GM23338 (cell line): Measurements from ENCODE around the gene FAM111A. TPM values are rescaled to one million over a fixed set of nuclear protein-coding genes. Genes with fewer than 3 reads are reported as not detected.

Source experiments
- ATAC-seq: fragments of 200-7000 bp; cut with Tn5 transposase; 3 replicates; pipeline ENCODE4 v1.9.1; 2020
- DNase-seq: peaks from one replicate; pipeline ENCODE4 v3.0.0-alpha.2; 2015; ENCODE audit warnings: low spot score
- H2AFZ ChIP-seq: fragments of 200-600 bp; sonication (generic); 2 replicates; pipeline ENCODE4 v1.8.0; 2016; ENCODE audit warnings: antibody characterized with exemption, mild to moderate bottlenecking, moderate library complexity
- H3F3A ChIP-seq: fragments of 200-600 bp; sonication (generic); replicated peaks from 2 replicates; pipeline ENCODE4 v1.8.0; 2017; ENCODE audit warnings: antibody characterized with exemption, mixed run types, low read depth
- H3K27ac ChIP-seq: fragments of 200-600 bp; sonication (generic); 2 replicates; pipeline ENCODE4 v1.6.1; 2016; ENCODE audit warnings: low read depth
- H3K27me3 ChIP-seq: fragments of 200-600 bp; sonication (generic); 2 replicates; pipeline ENCODE4 v1.8.0; 2016; ENCODE audit warnings: mild to moderate bottlenecking, mixed run types, moderate library complexity; ENCODE audit not compliant: insufficient read depth
- H3K36me3 ChIP-seq: fragments of 200-600 bp; sonication (generic); 2 replicates; pipeline ENCODE4 v1.8.0; 2016; ENCODE audit warnings: mild to moderate bottlenecking; ENCODE audit not compliant: insufficient read depth
- H3K4me1 ChIP-seq: fragments of 200-600 bp; sonication (generic); 2 replicates; pipeline ENCODE4 v1.8.0; 2016; ENCODE audit warnings: mild to moderate bottlenecking, moderate library complexity; ENCODE audit not compliant: insufficient read depth
- H3K4me2 ChIP-seq: fragments of 200-600 bp; sonication (generic); 2 replicates; pipeline ENCODE4 v1.7.1; 2017; ENCODE audit warnings: mixed run types
- H3K4me3 ChIP-seq: fragments of 200-600 bp; sonication (generic); 2 replicates; pipeline ENCODE4 v1.6.1; 2016; ENCODE audit warnings: mixed run types
- H3K79me2 ChIP-seq: fragments of 200-600 bp; sonication (generic); replicated peaks from 2 replicates; pipeline ENCODE4 v1.8.0; 2017; ENCODE audit warnings: mild to moderate bottlenecking; ENCODE audit not compliant: insufficient read depth
- H3K9me2 ChIP-seq: fragments of 200-600 bp; sonication (generic); 2 replicates; pipeline ENCODE4 v1.8.0; 2017; ENCODE audit not compliant: insufficient read depth
- H4K20me1 ChIP-seq: fragments of 200-600 bp; sonication (generic); replicated peaks from 2 replicates; pipeline ENCODE4 v1.8.0; 2017; ENCODE audit warnings: mild to moderate bottlenecking; ENCODE audit not compliant: insufficient read depth
- H3K27ac Mint-ChIP-seq: 2 replicates; pipeline ENCODE4 v1.8.0; 2020; ENCODE audit warnings: inconsistent platforms, mild to moderate bottlenecking, moderate library complexity, mixed read lengths
- H3K27me3 Mint-ChIP-seq: 3 replicates; pipeline ENCODE4 v1.8.0; 2022; ENCODE audit warnings: low read depth, mild to moderate bottlenecking, moderate library complexity, mixed read lengths, inconsistent platforms; ENCODE audit not compliant: insufficient read depth, poor library complexity
- H3K36me3 Mint-ChIP-seq: 3 replicates; pipeline ENCODE4 v1.8.0; 2021; ENCODE audit warnings: low read depth, mild to moderate bottlenecking, inconsistent platforms, moderate library complexity, mixed read lengths
- H3K4me1 Mint-ChIP-seq: 3 replicates; pipeline ENCODE4 v1.8.0; 2020; ENCODE audit warnings: mild to moderate bottlenecking, inconsistent platforms, mixed read lengths
- H3K4me3 Mint-ChIP-seq: 3 replicates; pipeline ENCODE4 v1.8.0; 2021; ENCODE audit warnings: moderate library complexity, mild to moderate bottlenecking, inconsistent platforms, mixed read lengths
- H3K9me3 Mint-ChIP-seq: 3 replicates; pipeline ENCODE4 v1.8.0; 2020; ENCODE audit warnings: moderate library complexity, mild to moderate bottlenecking, inconsistent platforms, mixed read lengths
- CREB1 ChIP-seq: fragments of 250-450 bp; sonication (Bioruptor Pico); IDR thresholded peaks from 2 replicates; pipeline ENCODE4 v1.5.0; 2020; ENCODE audit warnings: low read depth, mild to moderate bottlenecking, moderate library complexity
- EZH2 ChIP-seq: fragments of 200-600 bp; sonication (generic); IDR thresholded peaks from one replicate; pipeline ENCODE4 v1.8.0; 2017; ENCODE audit warnings: antibody characterized with exemption, mild to moderate bottlenecking, low read depth; ENCODE audit not compliant: unreplicated experiment
- ZNF114 ChIP-seq: fragments of 250-450 bp; sonication (Bioruptor Pico); IDR thresholded peaks from 2 replicates; pipeline ENCODE4 v1.5.0; 2020; ENCODE audit warnings: mild to moderate bottlenecking, moderate library complexity
- ZNF331 ChIP-seq: fragments of 250-450 bp; sonication (Bioruptor Pico); IDR thresholded peaks from 2 replicates; pipeline ENCODE4 v1.5.0; 2020; ENCODE audit warnings: low read depth, mild to moderate bottlenecking, moderate library complexity
- polyA plus RNA-seq: library from polyadenylated mRNA; unstranded; fragments of >200 nt; fragmentation: Nextera tagmentation; extraction: Ambion mirVana; gene quantifications from 2 replicates; pipeline ENCODE4 v1.2.1, GENCODE V29; 2016
- total RNA-seq: library from RNA; depleted of rRNA; stranded (reverse); fragments of >200 nt; shearing (Covaris generic); gene quantifications from 2 replicates; pipeline ENCODE4 v1.2.3, GENCODE V29; 2014
- TF ChIP-seq, protein P1 (sequence below): fragments of 250-450 bp; sonication (Bioruptor Pico); IDR thresholded peaks from 2 replicates; pipeline ENCODE4 v1.5.0; 2020; ENCODE audit warnings: mild to moderate bottlenecking, moderate library complexity

Gene FAM111A
- total and polyA plus RNA-seq, 2 experiments from 2014 or later: 23.0 to 38.1 TPM

DNA sequence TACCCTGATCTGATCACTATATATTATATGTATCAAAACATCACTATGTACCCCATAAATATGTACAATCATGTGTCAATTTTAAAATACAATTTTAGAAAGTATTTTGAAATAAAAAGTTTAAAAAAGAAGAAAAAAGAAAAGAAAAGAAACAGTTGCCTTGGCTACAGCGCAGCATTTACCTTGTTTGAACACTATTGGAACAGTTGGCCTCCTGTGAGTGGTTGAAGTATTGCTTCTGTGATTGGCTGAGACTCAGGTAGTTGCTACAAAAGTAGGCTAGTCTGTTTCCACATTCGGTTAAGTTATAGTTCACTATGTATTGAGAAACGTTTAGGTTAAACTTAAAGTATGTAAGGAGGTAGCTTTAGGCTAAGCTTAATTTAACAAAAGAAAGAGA is 21.4 kb downstream of the FAM111A start:
- Histone ChIP-seq H4K20me1 (no peaks in the 10 kb centered on the region), H3K4me1 (no peaks in the 10 kb centered on the region), H3K4me3 (no peak overlapping the region), H3K9me2 (no peaks in the 10 kb centered on the region), H3F3A (no peaks in the 10 kb centered on the region), H3K27me3 (no peaks in the 10 kb centered on the region), H3K79me2 (no peaks in the 10 kb centered on the region), H2AFZ (no peak overlapping the region), H3K4me2 (no peak overlapping the region), H3K27ac (no peak overlapping the region), H3K36me3 (no peaks in the 10 kb centered on the region)
- ATAC-seq: no peak
- no peaks in the 10 kb centered on the region for H3K4me1 Mint-ChIP-seq
- TF ChIP-seq, protein P1, sequence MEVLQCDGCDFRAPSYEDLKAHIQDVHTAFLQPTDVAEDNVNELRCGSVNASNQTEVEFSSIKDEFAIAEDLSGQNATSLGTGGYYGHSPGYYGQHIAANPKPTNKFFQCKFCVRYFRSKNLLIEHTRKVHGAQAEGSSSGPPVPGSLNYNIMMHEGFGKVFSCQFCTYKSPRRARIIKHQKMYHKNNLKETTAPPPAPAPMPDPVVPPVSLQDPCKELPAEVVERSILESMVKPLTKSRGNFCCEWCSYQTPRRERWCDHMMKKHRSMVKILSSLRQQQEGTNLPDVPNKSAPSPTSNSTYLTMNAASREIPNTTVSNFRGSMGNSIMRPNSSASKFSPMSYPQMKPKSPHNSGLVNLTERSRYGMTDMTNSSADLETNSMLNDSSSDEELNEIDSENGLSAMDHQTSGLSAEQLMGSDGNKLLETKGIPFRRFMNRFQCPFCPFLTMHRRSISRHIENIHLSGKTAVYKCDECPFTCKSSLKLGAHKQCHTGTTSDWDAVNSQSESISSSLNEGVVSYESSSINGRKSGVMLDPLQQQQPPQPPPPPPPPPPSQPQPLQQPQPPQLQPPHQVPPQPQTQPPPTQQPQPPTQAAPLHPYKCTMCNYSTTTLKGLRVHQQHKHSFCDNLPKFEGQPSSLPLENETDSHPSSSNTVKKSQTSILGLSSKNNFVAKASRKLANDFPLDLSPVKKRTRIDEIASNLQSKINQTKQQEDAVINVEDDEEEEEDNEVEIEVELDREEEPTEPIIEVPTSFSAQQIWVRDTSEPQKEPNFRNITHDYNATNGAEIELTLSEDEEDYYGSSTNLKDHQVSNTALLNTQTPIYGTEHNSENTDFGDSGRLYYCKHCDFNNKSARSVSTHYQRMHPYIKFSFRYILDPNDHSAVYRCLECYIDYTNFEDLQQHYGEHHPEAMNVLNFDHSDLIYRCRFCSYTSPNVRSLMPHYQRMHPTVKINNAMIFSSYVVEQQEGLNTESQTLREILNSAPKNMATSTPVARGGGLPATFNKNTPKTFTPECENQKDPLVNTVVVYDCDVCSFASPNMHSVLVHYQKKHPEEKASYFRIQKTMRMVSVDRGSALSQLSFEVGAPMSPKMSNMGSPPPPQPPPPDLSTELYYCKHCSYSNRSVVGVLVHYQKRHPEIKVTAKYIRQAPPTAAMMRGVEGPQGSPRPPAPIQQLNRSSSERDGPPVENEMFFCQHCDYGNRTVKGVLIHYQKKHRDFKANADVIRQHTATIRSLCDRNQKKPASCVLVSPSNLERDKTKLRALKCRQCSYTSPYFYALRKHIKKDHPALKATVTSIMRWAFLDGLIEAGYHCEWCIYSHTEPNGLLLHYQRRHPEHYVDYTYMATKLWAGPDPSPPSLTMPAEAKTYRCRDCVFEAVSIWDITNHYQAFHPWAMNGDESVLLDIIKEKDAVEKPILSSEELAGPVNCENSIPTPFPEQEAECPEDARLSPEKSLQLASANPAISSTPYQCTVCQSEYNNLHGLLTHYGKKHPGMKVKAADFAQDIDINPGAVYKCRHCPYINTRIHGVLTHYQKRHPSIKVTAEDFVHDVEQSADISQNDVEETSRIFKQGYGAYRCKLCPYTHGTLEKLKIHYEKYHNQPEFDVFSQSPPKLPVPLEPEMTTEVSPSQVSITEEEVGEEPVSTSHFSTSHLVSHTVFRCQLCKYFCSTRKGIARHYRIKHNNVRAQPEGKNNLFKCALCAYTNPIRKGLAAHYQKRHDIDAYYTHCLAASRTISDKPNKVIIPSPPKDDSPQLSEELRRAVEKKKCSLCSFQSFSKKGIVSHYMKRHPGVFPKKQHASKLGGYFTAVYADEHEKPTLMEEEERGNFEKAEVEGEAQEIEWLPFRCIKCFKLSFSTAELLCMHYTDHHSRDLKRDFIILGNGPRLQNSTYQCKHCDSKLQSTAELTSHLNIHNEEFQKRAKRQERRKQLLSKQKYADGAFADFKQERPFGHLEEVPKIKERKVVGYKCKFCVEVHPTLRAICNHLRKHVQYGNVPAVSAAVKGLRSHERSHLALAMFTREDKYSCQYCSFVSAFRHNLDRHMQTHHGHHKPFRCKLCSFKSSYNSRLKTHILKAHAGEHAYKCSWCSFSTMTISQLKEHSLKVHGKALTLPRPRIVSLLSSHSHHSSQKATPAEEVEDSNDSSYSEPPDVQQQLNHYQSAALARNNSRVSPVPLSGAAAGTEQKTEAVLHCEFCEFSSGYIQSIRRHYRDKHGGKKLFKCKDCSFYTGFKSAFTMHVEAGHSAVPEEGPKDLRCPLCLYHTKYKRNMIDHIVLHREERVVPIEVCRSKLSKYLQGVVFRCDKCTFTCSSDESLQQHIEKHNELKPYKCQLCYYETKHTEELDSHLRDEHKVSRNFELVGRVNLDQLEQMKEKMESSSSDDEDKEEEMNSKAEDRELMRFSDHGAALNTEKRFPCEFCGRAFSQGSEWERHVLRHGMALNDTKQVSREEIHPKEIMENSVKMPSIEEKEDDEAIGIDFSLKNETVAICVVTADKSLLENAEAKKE (CRISPR knock-in tag): no peak
- TF ChIP-seq ZNF114 (CRISPR knock-in tag): no peak
- TF ChIP-seq EZH2: no peak
- no peak for TF ChIP-seq ZNF331 (CRISPR knock-in tag)
- no peak for TF ChIP-seq CREB1
- H3K4me3 Mint-ChIP-seq: no peak overlapping the region
- no peaks in the 10 kb centered on the region for H3K27me3 Mint-ChIP-seq
- H3K27ac Mint-ChIP-seq: no peak overlapping the region
- 0 out of 3 replicates have a peak, but pooled peaks cover 2% of the 10 kb centered on the region for H3K9me3 Mint-ChIP-seq
- no peak for DNase-seq
- no peaks in the 10 kb centered on the region for H3K36me3 Mint-ChIP-seq
